PC-9 (cell line): ENCODE results near the gene RPL27. TPM values are rescaled to one million over a fixed set of nuclear protein-coding genes. Genes with fewer than 3 reads are reported as not detected.

ENCODE experiments used
- BruUV-seq: library from RNA; stranded (reverse); fragments of 400-500 nt; replicated peaks from 2 replicates; lab custom pipeline; 2021; lab: Mats Ljungman, UMichigan
- CTCF ChIA-PET: fragments of 300-600 bp; sonication (Branson Sonifier 250); formaldehyde crosslinking; loops from one replicate; lab custom pipeline; 2022; ENCODE audit warnings: antibody characterized with exemption; lab: Charles Lee
- POLR2A ChIA-PET: fragments of 300-600 bp; sonication (Branson Sonifier 250); formaldehyde crosslinking; loops from one replicate; lab custom pipeline; 2022; ENCODE audit warnings: antibody characterized with exemption; ENCODE audit not compliant: unreplicated experiment; lab: Charles Lee
- DNase-seq, 2 experiments: peaks; one replicate each; pipeline versions ENCODE4 v3.0.0 to v3.0.0-alpha.2; 2015 to 2022; ENCODE audit warnings: mixed read lengths in 1 of 2
- H2AFZ ChIP-seq: fragments of 200-600 bp; sonication (generic); 2 replicates; pipeline ENCODE4 v1.8.1; 2017; ENCODE audit warnings: antibody characterized with exemption
- H3F3A ChIP-seq: fragments of 200-600 bp; sonication (generic); 2 replicates; pipeline ENCODE4 v1.8.1; 2017; ENCODE audit warnings: antibody characterized with exemption, mild to moderate bottlenecking, low read depth; ENCODE audit not compliant: insufficient read depth
- H3K27ac ChIP-seq: fragments of 200-600 bp; sonication (generic); 2 replicates; pipeline ENCODE4 v1.6.1; 2016; ENCODE audit warnings: mixed run types
- H3K27me3 ChIP-seq: fragments of 200-600 bp; sonication (generic); 2 replicates; pipeline ENCODE4 v1.6.1; 2016; ENCODE audit warnings: low read depth, mixed run types; ENCODE audit not compliant: insufficient read depth
- H3K36me3 ChIP-seq: fragments of 200-600 bp; sonication (generic); 2 replicates; pipeline ENCODE4 v1.6.1; 2016; ENCODE audit warnings: low read depth, mixed run types
- H3K4me1 ChIP-seq: fragments of 200-600 bp; sonication (generic); replicated peaks from 2 replicates; pipeline ENCODE4 v1.6.1; 2016; ENCODE audit warnings: mixed run types; ENCODE audit not compliant: insufficient read depth
- H3K4me2 ChIP-seq: fragments of 200-600 bp; sonication (generic); 2 replicates; pipeline ENCODE4 v1.6.1; 2017; ENCODE audit warnings: mixed run types
- H3K4me3 ChIP-seq: fragments of 200-600 bp; sonication (generic); 2 replicates; pipeline ENCODE4 v1.6.1; 2016; ENCODE audit warnings: mixed run types
- H3K79me2 ChIP-seq: fragments of 200-600 bp; sonication (generic); 2 replicates; pipeline ENCODE4 v1.6.1; 2017; ENCODE audit warnings: low read depth, mixed run types
- H3K9me2 ChIP-seq: fragments of 200-600 bp; sonication (generic); 2 replicates; pipeline ENCODE4 v1.8.1; 2017; ENCODE audit warnings: mild to moderate bottlenecking; ENCODE audit not compliant: insufficient read depth
- H3K9me3 ChIP-seq: fragments of 200-600 bp; sonication (generic); 2 replicates; pipeline ENCODE4 v1.8.1; 2016; ENCODE audit warnings: low read depth; ENCODE audit not compliant: insufficient read depth
- H4K20me1 ChIP-seq: fragments of 200-600 bp; sonication (generic); 2 replicates; pipeline ENCODE4 v1.8.1; 2017; ENCODE audit not compliant: insufficient read depth
- CTCF ChIP-seq: fragments of 200-600 bp; sonication (generic); conservative IDR thresholded peaks from 2 replicates; pipeline ENCODE4 v1.6.1; 2017; ENCODE audit warnings: mixed run types, antibody characterized with exemption, mild to moderate bottlenecking, moderate library complexity
- EZH2 ChIP-seq: fragments of 200-600 bp; sonication (generic); IDR thresholded peaks from 2 replicates; pipeline ENCODE4 v1.8.0; 2017; ENCODE audit warnings: antibody characterized with exemption, low read depth
- intact Hi-C: fragments of 100-400 bp; cut with micrococcal nuclease; formaldehyde crosslinking; loops from one replicate; pipeline ENCODE4 v1.10.0; 2022; ENCODE audit not compliant: unreplicated experiment
- total RNA-seq: library from RNA; stranded (reverse); gene quantifications from 2 replicates; pipeline ENCODE4 v1.2.3, GENCODE V29; 2021

Gene RPL27
- total RNA-seq, 1 experiment from 2014 or later: 950 TPM

- DNase-seq: no peak
- Histone ChIP-seq H3K27ac (no peak overlapping the region), H3K4me3 (no peak overlapping the region), H3F3A (0 out of 2 replicates have a peak, but pooled peaks cover 3% of the 10 kb centered on the region), H2AFZ (no peak overlapping the region), H3K36me3 (peaks cover 5% of the 10 kb centered on the region; the same call in 1 of the 2 replicates), H3K27me3 (no peaks in the 10 kb centered on the region), H3K4me2 (no peak overlapping the region), H4K20me1 (no peaks in the 10 kb centered on the region), H3K79me2 (no peaks in the 10 kb centered on the region), H3K4me1 (no peaks in the 10 kb centered on the region), H3K9me2 (no peaks in the 10 kb centered on the region), H3K9me3 (no peaks in the 10 kb centered on the region)
- TF ChIP-seq EZH2 (no peak), CTCF (no peak)
- no TSS peak for BruUV-seq
- intact Hi-C loops: no loop called here
- ChIA-PET CTCF (interaction anchor here (0.6 kb wide), 1 partner anchor 60 kb away, joined by 3 read pairs; no protein-coding TSS in a partner anchor), POLR2A (no interaction called here)
Observed at GRCh38 chr17:43043307-43043706, 45.1 kb downstream of the RPL27 start.

DNA sequence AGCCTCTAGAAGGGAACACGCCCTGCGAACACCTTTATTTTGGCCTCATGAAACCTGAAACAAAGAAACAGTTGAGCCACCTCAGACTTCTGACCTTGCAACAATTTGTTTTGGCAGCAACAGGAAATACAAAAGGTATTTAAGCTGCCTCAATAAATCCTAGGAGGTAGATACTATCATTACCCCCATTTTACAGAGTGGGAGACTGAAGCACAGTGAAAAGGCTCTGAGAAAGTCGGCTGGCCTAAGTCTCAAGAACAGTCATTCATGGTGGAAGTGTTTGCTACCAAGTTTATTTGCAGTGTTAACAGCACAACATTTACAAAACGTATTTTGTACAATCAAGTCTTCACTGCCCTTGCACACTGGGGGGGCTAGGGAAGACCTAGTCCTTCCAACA, 45.8 kb downstream of the RPL27 start:
- Histone ChIP-seq H3K4me2 (no peak overlapping the region), H3F3A (0 out of 2 replicates have a peak, but pooled peaks cover 3% of the 10 kb centered on the region), H3K9me3 (no peaks in the 10 kb centered on the region), H3K4me1 (no peaks in the 10 kb centered on the region), H3K27me3 (no peaks in the 10 kb centered on the region), H3K9me2 (no peaks in the 10 kb centered on the region), H3K36me3 (peaks cover 5% of the 10 kb centered on the region; the same call in 1 of the 2 replicates), H3K79me2 (no peaks in the 10 kb centered on the region), H4K20me1 (no peaks in the 10 kb centered on the region), H2AFZ (no peak overlapping the region), H3K27ac (no peak overlapping the region), H3K4me3 (no peak overlapping the region)
- TF ChIP-seq CTCF (no peak), EZH2 (no peak)
- no TSS peak for BruUV-seq
- CTCF ChIA-PET: no interaction called here
- no peak for DNase-seq
- intact Hi-C loops: no loop called here
- POLR2A ChIA-PET: no interaction called here

GRCh38 chr17:43051969-43052368, 53.8 kb downstream of the RPL27 start:
- intact Hi-C loops: no loop called here
- POLR2A ChIA-PET: no interaction called here
- BruUV-seq: no TSS peak

More at GRCh38 chr17:43051969-43052368, 53.8 kb downstream of the RPL27 start:
- DNase-seq: no peak
- CTCF ChIA-PET: no interaction called here
- no peaks in the 10 kb centered on the region for H3K79me2 ChIP-seq
- H3K9me3 ChIP-seq: no peaks in the 10 kb centered on the region
- H3K27ac ChIP-seq: no peak overlapping the region
- no peak overlapping the region for H2AFZ ChIP-seq
- no peaks in the 10 kb centered on the region for H3K9me2 ChIP-seq
- no peak overlapping the region for H3K4me3 ChIP-seq
- H4K20me1 ChIP-seq: no peaks in the 10 kb centered on the region
- H3K4me1 ChIP-seq: no peaks in the 10 kb centered on the region
- H3F3A ChIP-seq: no peaks in the 10 kb centered on the region
- no peak overlapping the region for H3K4me2 ChIP-seq
- no peak for TF ChIP-seq EZH2
- TF ChIP-seq CTCF: no peak
- peaks cover 5% of the 10 kb centered on the region; the same call in 1 of the 2 replicates for H3K36me3 ChIP-seq
- no peaks in the 10 kb centered on the region for H3K27me3 ChIP-seq

Other genes starting within 250 kb of the RPL27 start
- gene RAMP2, start 237.2 kb upstream of the RPL27 start, total RNA-seq: 1.1 TPM in 1 of 2 replicates, not detected in the other
- gene VPS25, start 225.0 kb upstream of the RPL27 start, total RNA-seq: 38.7 and 48.4 TPM in 2 replicates
- 8.3 and 11.9 TPM in 2 replicates for gene WNK4, start 217.8 kb upstream of the RPL27 start, total RNA-seq
- 49.3 and 49.9 TPM in 2 replicates for gene COA3, start 199.7 kb upstream of the RPL27 start, total RNA-seq
- not detected in 2 replicates for gene CNTD1, start 199.6 kb upstream of the RPL27 start, total RNA-seq
- gene BECN1, start 174.1 kb upstream of the RPL27 start, total RNA-seq: 58.9 and 66.0 TPM in 2 replicates
- 115 and 122 TPM in 2 replicates for gene PSME3, start 165.0 kb upstream of the RPL27 start, total RNA-seq
- gene AOC2, start 153.8 kb upstream of the RPL27 start, total RNA-seq: 3.7 TPM in 2 replicates
- gene AOC3, start 147.2 kb upstream of the RPL27 start, total RNA-seq: 0.98 and 2.8 TPM in 2 replicates
- not detected in 2 replicates for gene G6PC1, start 97.6 kb upstream of the RPL27 start, total RNA-seq
- 32.6 and 35.4 TPM in 2 replicates for gene AARSD1, start 34.0 kb upstream of the RPL27 start, total RNA-seq
- 0.70 and 1.3 TPM in 2 replicates for gene PTGES3L, start 18.3 kb upstream of the RPL27 start, total RNA-seq
- 12.7 and 13.8 TPM in 2 replicates for gene RUNDC1, start 17.9 kb upstream of the RPL27 start, total RNA-seq
- gene IFI35, start 8.4 kb downstream of the RPL27 start, total RNA-seq: 19.7 and 22.1 TPM in 2 replicates
- 212 and 220 TPM in 2 replicates for gene VAT1, start 24.0 kb downstream of the RPL27 start, total RNA-seq
- 0.26 and 0.43 TPM in 2 replicates for gene RND2, start 26.8 kb downstream of the RPL27 start, total RNA-seq
- gene BRCA1, start 126.9 kb downstream of the RPL27 start, total RNA-seq: 40.9 and 52.0 TPM in 2 replicates
- 80.5 and 93.7 TPM in 2 replicates for gene NBR1, start 172.8 kb downstream of the RPL27 start, total RNA-seq
- 8.3 and 8.6 TPM in 2 replicates for gene TMEM106A, start 213.5 kb downstream of the RPL27 start, total RNA-seq
- not detected in 2 replicates for gene CCDC200, start 230.2 kb downstream of the RPL27 start, total RNA-seq
- gene RNU2-1, start 235.6 kb downstream of the RPL27 start, total RNA-seq: 4,274 and 6,356 TPM in 2 replicates